ENCODE measurements around the gene LRP11.
A peak's percentile ranks its signal among the peaks of the same experiment; 100 is the strongest.
"Not testable (repeated sequence)": the region's sequence is repeated elsewhere in the genome, so short reads cannot be mapped to it uniquely, and the experiment has no call there.

Gene LRP11

GRCh38 chr6:149863698-149864577 lies at the start of gene LRP11:
Gene LRP11 (minus strand): TSS chr6:149864359. CDS start chr6:149864020, 339 bp downstream.
- DNase-seq (ENCODE audit: low spot score) = peak; percentile 84

- DNase-seq (ENCODE audit: low spot score) = no peak
Observed at GRCh38 chr6:149913540-149914240, 49.5 kb upstream of the LRP11 start.

- no peak for DNase-seq (ENCODE audit: low spot score)
Observed at GRCh38 chr6:149913085-149913484, 48.9 kb upstream of the LRP11 start.

GRCh38 chr6:149912680-149913079 lies 48.5 kb upstream of the LRP11 start:
- not testable (repeated sequence) for DNase-seq (ENCODE audit: low spot score)

- no peak for DNase-seq (ENCODE audit: low spot score)
Observed at GRCh38 chr6:149910721-149911151, 46.6 kb upstream of the LRP11 start.

- DNase-seq (ENCODE audit: low spot score) = no peak
Observed at GRCh38 chr6:149909701-149910470, 45.7 kb upstream of the LRP11 start.

- not testable (repeated sequence) for DNase-seq (ENCODE audit: low spot score)
Observed at GRCh38 chr6:149908480-149908879, 44.3 kb upstream of the LRP11 start.

- no peak for DNase-seq (ENCODE audit: low spot score)
Observed at GRCh38 chr6:149907317-149907716, 43.2 kb upstream of the LRP11 start.

- DNase-seq (ENCODE audit: low spot score) = no peak
Observed at GRCh38 chr6:149906405-149906804, 42.2 kb upstream of the LRP11 start.

- DNase-seq (ENCODE audit: low spot score) = no peak
Observed at GRCh38 chr6:149905911-149906371, 41.8 kb upstream of the LRP11 start.

- no peak for DNase-seq (ENCODE audit: low spot score)
Observed at GRCh38 chr6:149905371-149905910, 41.3 kb upstream of the LRP11 start.

- no peak for DNase-seq (ENCODE audit: low spot score)
Observed at GRCh38 chr6:149904661-149905370, 40.7 kb upstream of the LRP11 start.

GRCh38 chr6:149903938-149904611 lies 39.9 kb upstream of the LRP11 start:
- DNase-seq (ENCODE audit: low spot score) = no peak

GRCh38 chr6:149901444-149902140 lies 37.4 kb upstream of the LRP11 start:
- DNase-seq (ENCODE audit: low spot score) = no peak

- no peak for DNase-seq (ENCODE audit: low spot score)
Observed at GRCh38 chr6:149900620-149901443, 36.7 kb upstream of the LRP11 start.

GRCh38 chr6:149899926-149900619 lies 35.9 kb upstream of the LRP11 start:
- no peak for DNase-seq (ENCODE audit: low spot score)

GRCh38 chr6:149899486-149899885 lies 35.3 kb upstream of the LRP11 start:
- no peak for DNase-seq (ENCODE audit: low spot score)

GRCh38 chr6:149898966-149899365 lies 34.8 kb upstream of the LRP11 start:
- no peak for DNase-seq (ENCODE audit: low spot score)
